Left forelimb (tissue), 1 donor: Measurements from ENCODE around the gene EFCAB6.

Experiments used
- DNase-seq: peaks from one replicate; pipeline ENCODE4 v3.0.0-alpha.2; 2018; ENCODE audit warnings: low spot score

The EFCAB6 gene

GRCh38 chr22:43819421-43819921 is 7.4 kb upstream of the EFCAB6 start:
- no peak for DNase-seq

- DNase-seq = no peak
These were observed 6.9 kb upstream of the EFCAB6 start for GRCh38 chr22:43818981-43819380.

- DNase-seq = no peak
These were observed 5.3 kb upstream of the EFCAB6 start for GRCh38 chr22:43817402-43817801.

- DNase-seq = no peak
These were observed 2.2 kb upstream of the EFCAB6 start for GRCh38 chr22:43814264-43814663.

GRCh38 chr22:43812890-43813289 is 785 bp upstream of the EFCAB6 start:
- DNase-seq = no peak

GRCh38 chr22:43811777-43812148 is 342 bp downstream of the EFCAB6 start:
- no peak for DNase-seq

GRCh38 chr22:43802897-43803495 is 9.1 kb downstream of the EFCAB6 start:
- DNase-seq = no peak

- no peak for DNase-seq
These were observed 11.1 kb downstream of the EFCAB6 start for GRCh38 chr22:43800970-43801369.

- DNase-seq = no peak
These were observed 13.6 kb downstream of the EFCAB6 start for GRCh38 chr22:43798492-43798891.

- no peak for DNase-seq
These were observed 15.5 kb downstream of the EFCAB6 start for GRCh38 chr22:43796567-43796966.

GRCh38 chr22:43795320-43795719 is 16.8 kb downstream of the EFCAB6 start:
- DNase-seq = no peak

GRCh38 chr22:43792905-43793304 is 19.2 kb downstream of the EFCAB6 start:
- DNase-seq = no peak

- no peak for DNase-seq
These were observed 22.7 kb downstream of the EFCAB6 start for GRCh38 chr22:43789452-43789851.

GRCh38 chr22:43783777-43784176 is 28.3 kb downstream of the EFCAB6 start:
- no peak for DNase-seq

- DNase-seq = no peak
These were observed 29.7 kb downstream of the EFCAB6 start for GRCh38 chr22:43782448-43782847.

GRCh38 chr22:43777286-43777685 is 34.8 kb downstream of the EFCAB6 start:
- no peak for DNase-seq

GRCh38 chr22:43776081-43776670 is 35.9 kb downstream of the EFCAB6 start:
- DNase-seq = no peak

GRCh38 chr22:43774318-43774915 is 37.7 kb downstream of the EFCAB6 start:
- no peak for DNase-seq

- no peak for DNase-seq
These were observed 39.3 kb downstream of the EFCAB6 start for GRCh38 chr22:43772831-43773230.

GRCh38 chr22:43755452-43755851 is 56.7 kb downstream of the EFCAB6 start:
- no peak for DNase-seq

GRCh38 chr22:43755011-43755410 is 57.1 kb downstream of the EFCAB6 start:
- no peak for DNase-seq

- DNase-seq = no peak
These were observed 57.9 kb downstream of the EFCAB6 start for GRCh38 chr22:43754176-43754575.

GRCh38 chr22:43753688-43754087 is 58.4 kb downstream of the EFCAB6 start:
- no peak for DNase-seq

GRCh38 chr22:43750751-43751150 is 61.4 kb downstream of the EFCAB6 start:
- no peak for DNase-seq
